Mucosa of descending colon (tissue), 3 donors: ENCODE data around the gene MAML2. TPM values are rescaled to one million over a fixed set of nuclear protein-coding genes. Genes with fewer than 3 reads are reported as not detected.

ENCODE experiments used
- ATAC-seq: fragments of 200-7000 bp; cut with Tn5 transposase; one replicate; pipeline ENCODE4 v1.9.1; 2020; ENCODE audit warnings: mild to moderate bottlenecking, moderate library complexity
- DNase-seq, 3 donors: peaks; one replicate each; pipeline ENCODE4 v3.0.0-alpha.2; 2020
- H3K36me3 ChIP-seq: fragments of 200-600 bp; one replicate; pipeline ENCODE4 v1.8.0; 2021; ENCODE audit warnings: low read depth, mild to moderate bottlenecking
- H3K4me1 ChIP-seq: fragments of 200-600 bp; one replicate; pipeline ENCODE4 v1.8.0; 2021; ENCODE audit warnings: low read depth, mild to moderate bottlenecking
- H3K4me3 ChIP-seq: fragments of 200-600 bp; one replicate; pipeline ENCODE4 v1.8.0; 2021; ENCODE audit warnings: mild to moderate bottlenecking
- H3K9me3 ChIP-seq: fragments of 200-600 bp; one replicate; pipeline ENCODE4 v1.8.0; 2021; ENCODE audit warnings: mild to moderate bottlenecking
- intact Hi-C, 2 donors: fragments of 100-400 bp; cut with DNase I in 1 of 2; cut with micrococcal nuclease in 1 of 2; formaldehyde crosslinking; loops; one replicate each; pipeline versions ENCODE4 v1.11.0 to v1.11.1; 2022; cut with DNase I, micrococcal nuclease
- total RNA-seq, 3 donors: library from RNA; stranded (reverse); fragmentation: NEBNext Ultra II Directional in 2 of 3; extraction: Animal tissue kit (Norgen Biotek cat#: 25700) in 2 of 3; gene quantifications; one replicate each; pipeline versions ENCODE4 v1.2.1 to v1.2.4, GENCODE V29; 2021 to 2023
- TF ChIP-seq, protein P1 (sequence below): fragments of 200-600 bp; IDR thresholded peaks from one replicate; pipeline ENCODE4 v1.8.0; 2022; ENCODE audit warnings: antibody characterized with exemption, mild to moderate bottlenecking
- donor health status: DM: no; HTN: no; CAD: no; lungs with moderate emphysema.
- donor health status: DM: no; HTN: no; CAD: no.
- donor health status: DM: no; HTN: yes; CAD: no.

The MAML2 gene
- total RNA-seq, 3 donors from 2014 or later = 15.2 to 26.4 (median 15.8) TPM

GRCh38 chr11:96228910-96229309 is 114.1 kb downstream of the MAML2 start:
- no peaks in the 10 kb centered on the region for H3K9me3 ChIP-seq
- no peak overlapping the region for H3K4me3 ChIP-seq
- no peaks in the 10 kb centered on the region for H3K36me3 ChIP-seq
- TF ChIP-seq, protein P1, sequence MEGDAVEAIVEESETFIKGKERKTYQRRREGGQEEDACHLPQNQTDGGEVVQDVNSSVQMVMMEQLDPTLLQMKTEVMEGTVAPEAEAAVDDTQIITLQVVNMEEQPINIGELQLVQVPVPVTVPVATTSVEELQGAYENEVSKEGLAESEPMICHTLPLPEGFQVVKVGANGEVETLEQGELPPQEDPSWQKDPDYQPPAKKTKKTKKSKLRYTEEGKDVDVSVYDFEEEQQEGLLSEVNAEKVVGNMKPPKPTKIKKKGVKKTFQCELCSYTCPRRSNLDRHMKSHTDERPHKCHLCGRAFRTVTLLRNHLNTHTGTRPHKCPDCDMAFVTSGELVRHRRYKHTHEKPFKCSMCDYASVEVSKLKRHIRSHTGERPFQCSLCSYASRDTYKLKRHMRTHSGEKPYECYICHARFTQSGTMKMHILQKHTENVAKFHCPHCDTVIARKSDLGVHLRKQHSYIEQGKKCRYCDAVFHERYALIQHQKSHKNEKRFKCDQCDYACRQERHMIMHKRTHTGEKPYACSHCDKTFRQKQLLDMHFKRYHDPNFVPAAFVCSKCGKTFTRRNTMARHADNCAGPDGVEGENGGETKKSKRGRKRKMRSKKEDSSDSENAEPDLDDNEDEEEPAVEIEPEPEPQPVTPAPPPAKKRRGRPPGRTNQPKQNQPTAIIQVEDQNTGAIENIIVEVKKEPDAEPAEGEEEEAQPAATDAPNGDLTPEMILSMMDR = no peak
- no peak for DNase-seq
- intact Hi-C loops = no loop called here
- H3K4me1 ChIP-seq = no peaks in the 10 kb centered on the region
- no peak for ATAC-seq

DNA sequence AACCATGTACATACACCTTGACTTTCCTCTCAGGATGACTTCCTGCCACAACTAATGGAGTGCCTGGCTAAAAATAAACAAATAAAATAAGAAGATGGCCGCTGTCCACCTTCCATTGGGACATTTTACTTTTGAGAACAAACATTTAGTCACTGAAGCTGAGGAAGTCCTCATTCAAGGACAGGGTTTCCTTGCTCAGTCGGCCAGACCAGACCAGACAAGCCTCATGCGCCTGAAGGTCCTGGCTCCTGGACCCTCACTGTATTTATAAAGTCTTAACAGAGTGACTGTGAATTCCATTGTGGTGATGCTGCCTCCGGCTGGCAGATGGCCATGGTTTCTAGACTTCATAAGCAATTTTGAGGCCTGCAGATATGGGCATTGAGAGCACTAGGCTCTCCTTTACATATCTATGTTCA is 114.5 kb downstream of the MAML2 start:
- Histone ChIP-seq H3K9me3 (no peaks in the 10 kb centered on the region), H3K4me3 (no peak overlapping the region), H3K36me3 (no peaks in the 10 kb centered on the region), H3K4me1 (no peaks in the 10 kb centered on the region)
- TF ChIP-seq, protein P1 = no peak
- peak in 2 of 3 donors; percentile 40 to 47 for DNase-seq
- peak; percentile 21 for ATAC-seq
- intact Hi-C loops = no loop called here

DNA sequence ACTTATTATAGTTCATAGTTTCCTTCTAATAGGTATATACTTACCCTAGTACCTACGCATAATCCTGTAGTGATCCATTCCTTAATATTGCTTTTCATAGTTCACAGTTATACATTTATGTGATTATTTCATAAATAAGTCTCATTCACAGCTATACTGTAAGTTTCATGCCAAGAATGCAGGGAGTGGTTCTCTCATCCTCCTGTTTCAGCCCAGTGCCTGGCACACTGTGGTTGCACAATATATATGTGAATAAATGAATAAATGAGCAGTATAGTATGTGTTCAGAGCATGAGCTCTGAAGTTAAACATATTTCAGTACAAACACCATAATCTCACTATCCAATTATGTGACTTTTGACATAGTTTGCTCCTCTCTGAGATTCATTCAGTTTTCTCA is 115.8 kb downstream of the MAML2 start:
- DNase-seq = no peak
- intact Hi-C loops = no loop called here
- no peak for ATAC-seq
- TF ChIP-seq, protein P1 = no peak
- H3K4me3 ChIP-seq = no peak overlapping the region
- no peaks in the 10 kb centered on the region for H3K9me3 ChIP-seq
- H3K36me3 ChIP-seq = no peaks in the 10 kb centered on the region
- no peaks in the 10 kb centered on the region for H3K4me1 ChIP-seq

- Histone ChIP-seq H3K36me3 (no peaks in the 10 kb centered on the region), H3K4me3 (no peak overlapping the region), H3K9me3 (no peaks in the 10 kb centered on the region), H3K4me1 (peaks cover 3% of the 10 kb centered on the region)
- ATAC-seq = no peak
- TF ChIP-seq, protein P1 = no peak
- intact Hi-C loops = no loop called here
- no peak for DNase-seq
Observed at GRCh38 chr11:96223083-96223482, 119.9 kb downstream of the MAML2 start.

DNA sequence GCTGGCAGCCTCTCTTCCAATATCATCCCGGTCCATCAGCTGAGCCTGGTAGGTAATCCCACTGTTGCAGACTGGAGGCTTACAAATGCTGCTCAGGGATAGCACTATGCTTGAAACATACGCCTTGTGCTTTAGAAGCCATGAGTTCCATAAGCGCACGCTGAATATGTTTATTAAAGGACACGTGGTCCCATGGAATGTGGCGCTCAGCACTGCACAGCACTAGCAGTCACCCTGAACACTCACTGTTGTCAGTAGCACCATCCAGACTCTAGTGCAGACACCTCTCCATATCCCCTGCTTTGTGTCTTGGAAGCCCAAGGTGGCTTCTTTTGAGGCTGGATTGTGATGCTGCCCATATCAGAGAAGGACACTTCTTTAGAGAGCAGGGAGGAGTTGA is 120.9 kb downstream of the MAML2 start:
- intact Hi-C loops = no loop called here
- H3K36me3 ChIP-seq = no peaks in the 10 kb centered on the region
- H3K4me1 ChIP-seq = peaks cover 3% of the 10 kb centered on the region
- H3K9me3 ChIP-seq = no peaks in the 10 kb centered on the region
- no peak overlapping the region for H3K4me3 ChIP-seq
- TF ChIP-seq, protein P1 = no peak
- ATAC-seq (no peak), DNase-seq (no peak)
